Measurements from ENCODE around the gene CAMTA2.
A peak's percentile ranks its signal among the peaks of the same experiment; 100 is the strongest.
"Not testable (repeated sequence)": the region's sequence is repeated elsewhere in the genome, so short reads cannot be mapped to it uniquely, and the experiment has no call there.

Gene CAMTA2

DNA sequence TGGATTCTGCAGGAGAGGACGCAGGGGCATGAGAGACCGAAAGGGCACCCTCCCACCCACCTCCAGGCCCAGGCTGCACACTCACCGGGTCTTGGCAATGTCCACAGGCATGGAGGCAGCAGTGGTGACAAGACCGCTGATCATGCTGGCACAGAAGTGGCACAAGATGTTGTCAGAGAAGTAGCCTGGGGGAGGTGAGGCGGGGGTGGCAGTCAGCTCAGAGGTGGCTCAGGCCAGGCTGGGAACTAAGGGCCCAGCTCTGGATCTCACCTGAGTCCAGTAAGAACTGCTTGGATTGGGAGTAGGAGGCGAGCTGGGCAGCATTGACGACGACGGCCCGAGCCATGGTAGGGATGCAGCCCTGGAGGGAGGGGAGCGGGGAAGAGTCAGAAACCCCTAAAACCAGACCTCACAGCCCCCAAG is 49.4 kb downstream of the CAMTA2 start:
- peak overlapping the region; percentile 94 for H3K4me3 Mint-ChIP-seq

DNA sequence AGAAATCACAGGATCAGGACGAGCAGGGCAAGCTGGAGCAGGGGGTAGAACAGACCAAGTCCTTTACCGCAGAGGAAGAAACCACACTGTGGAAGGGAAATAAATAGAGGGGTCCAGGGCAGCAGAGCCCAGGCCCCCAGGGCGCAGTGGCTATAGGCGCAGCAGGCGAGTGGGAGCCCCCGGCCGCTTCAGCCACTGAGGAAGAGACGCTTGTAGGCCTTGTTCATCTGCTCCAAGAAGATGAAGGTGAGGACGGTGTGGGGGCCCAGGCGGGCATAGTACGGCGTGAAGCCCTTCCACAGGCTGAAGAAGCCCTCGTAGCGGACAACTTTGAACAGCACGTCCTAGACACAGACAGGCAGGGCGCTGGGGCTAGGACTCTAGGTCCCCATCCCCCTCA is 49.9 kb downstream of the CAMTA2 start:
- Mint-ChIP-seq H3K9me3 (no peaks in the 10 kb centered on the region), H3K4me1 (peaks cover 65% of the 10 kb centered on the region), H3K36me3 (ENCODE audit: insufficient read depth) (peaks cover 31% of the 10 kb centered on the region), H3K27ac (ENCODE audit: low read depth) (no peak overlapping the region), H3K4me3 (no peak overlapping the region), H3K27me3 (no peaks in the 10 kb centered on the region)
- ATAC-seq (replicated peaks; ENCODE audit: extremely low read depth, poor library complexity, severe bottlenecking) (no peak), DNase-seq (ENCODE audit: low spot score in 2 of 2) (no peak)

More for the DNA sequence above, 49.4 kb downstream of the CAMTA2 start:
- no peaks in the 10 kb centered on the region for H3K9me3 Mint-ChIP-seq
- H3K27me3 Mint-ChIP-seq: no peaks in the 10 kb centered on the region
- H3K27ac Mint-ChIP-seq (ENCODE audit: low read depth): peak overlapping the region; percentile 50
- H3K4me1 Mint-ChIP-seq: peaks cover 70% of the 10 kb centered on the region
- DNase-seq (ENCODE audit: low spot score in 2 of 2) (no peak), ATAC-seq (replicated peaks; ENCODE audit: extremely low read depth, poor library complexity, severe bottlenecking) (no peak)
- H3K36me3 Mint-ChIP-seq (ENCODE audit: insufficient read depth): peaks cover 32% of the 10 kb centered on the region

DNA sequence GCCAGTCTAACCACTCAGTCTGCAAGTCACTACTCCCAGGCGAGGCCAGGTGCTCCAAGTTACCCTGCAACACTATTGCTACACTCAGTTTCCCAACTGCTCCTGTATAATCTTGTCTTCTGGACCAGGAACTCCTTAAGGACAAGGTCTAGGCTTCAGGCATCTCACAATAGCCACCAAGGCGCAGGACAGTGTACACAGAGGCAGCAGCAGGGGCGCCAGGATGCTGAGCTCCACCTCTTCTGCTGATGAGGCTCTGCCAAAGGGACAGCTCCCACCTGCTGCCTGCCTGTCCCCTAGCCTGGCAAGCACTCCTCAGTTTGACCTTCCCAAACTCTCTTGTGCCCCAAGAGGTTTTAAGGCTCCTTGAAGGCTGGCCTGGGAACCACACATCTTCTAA is 51.0 kb downstream of the CAMTA2 start:
- ATAC-seq (replicated peaks; ENCODE audit: extremely low read depth, poor library complexity, severe bottlenecking): no peak
- Mint-ChIP-seq H3K9me3 (no peaks in the 10 kb centered on the region), H3K27me3 (no peaks in the 10 kb centered on the region), H3K36me3 (ENCODE audit: insufficient read depth) (peaks cover 30% of the 10 kb centered on the region), H3K27ac (ENCODE audit: low read depth) (no peak overlapping the region), H3K4me3 (no peak overlapping the region), H3K4me1 (peaks cover 62% of the 10 kb centered on the region)
- DNase-seq (ENCODE audit: low spot score in 2 of 2): no peak

DNA sequence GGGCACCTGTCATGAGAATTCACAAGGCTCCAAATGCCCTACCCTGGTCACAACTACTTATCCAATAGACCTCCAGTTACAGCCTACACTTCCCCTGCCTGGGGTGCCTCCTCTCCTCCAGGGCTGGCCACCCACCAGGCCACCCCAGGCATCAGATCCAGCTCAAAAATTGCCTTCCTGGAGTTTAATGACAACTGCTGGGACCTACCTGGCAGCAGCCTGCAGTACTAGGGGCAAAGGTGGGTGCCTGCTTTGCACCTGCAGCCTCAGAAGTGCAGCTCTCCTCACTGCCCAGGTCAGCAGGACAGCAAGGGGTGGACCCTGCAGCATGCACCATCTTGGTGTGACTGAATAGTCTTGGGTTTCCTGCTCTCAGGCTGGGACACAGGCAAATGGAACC is 51.8 kb downstream of the CAMTA2 start:
- no peak for ATAC-seq (replicated peaks; ENCODE audit: extremely low read depth, poor library complexity, severe bottlenecking)
- Mint-ChIP-seq H3K27me3 (no peaks in the 10 kb centered on the region), H3K36me3 (ENCODE audit: insufficient read depth) (peaks cover 23% of the 10 kb centered on the region), H3K9me3 (no peaks in the 10 kb centered on the region), H3K4me1 (peaks cover 58% of the 10 kb centered on the region), H3K4me3 (no peak overlapping the region), H3K27ac (ENCODE audit: low read depth) (no peak overlapping the region)
- no peak for DNase-seq (ENCODE audit: low spot score in 2 of 2)

DNA sequence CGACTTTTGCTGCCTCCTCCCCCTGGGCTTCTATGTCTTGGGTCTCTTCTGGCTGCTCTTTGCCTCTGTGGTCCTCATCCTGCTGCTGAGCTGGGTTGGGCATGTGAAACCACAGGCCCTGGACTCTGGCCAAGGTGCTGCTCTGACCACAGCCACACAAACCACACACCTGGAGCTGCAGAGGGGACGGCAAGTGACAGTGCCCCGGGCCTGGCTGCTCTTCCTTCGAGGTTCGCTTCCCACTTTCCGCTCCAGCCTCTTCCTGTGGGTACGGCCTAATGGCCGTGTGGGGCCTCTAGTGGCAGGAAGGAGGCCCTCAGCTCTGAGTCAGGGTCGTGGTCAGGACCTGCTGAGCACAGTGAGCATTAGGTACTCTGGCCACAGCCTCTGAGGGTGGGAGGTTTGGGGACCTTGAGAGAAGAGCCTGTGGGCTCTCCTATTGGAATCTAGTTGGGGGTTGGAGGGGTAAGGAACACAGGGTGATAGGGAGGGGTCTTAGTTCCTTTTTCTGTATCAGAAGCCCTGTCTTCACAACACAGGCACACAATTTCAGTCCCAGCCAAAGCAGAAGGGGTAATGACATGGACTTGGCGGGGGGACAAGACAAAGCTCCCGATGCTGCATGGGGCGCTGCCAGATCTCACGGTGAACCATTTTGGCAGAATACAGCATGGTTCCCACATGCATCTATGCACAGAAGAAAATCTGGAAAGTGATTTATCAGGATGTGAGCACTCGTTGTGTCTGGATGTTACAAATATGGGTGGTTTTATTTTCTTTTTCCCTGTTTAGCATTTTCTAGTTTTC is 53.1 kb downstream of the CAMTA2 start:
- H3K27me3 Mint-ChIP-seq: no peaks in the 10 kb centered on the region
- H3K36me3 Mint-ChIP-seq (ENCODE audit: insufficient read depth): peaks cover 13% of the 10 kb centered on the region
- H3K27ac Mint-ChIP-seq (ENCODE audit: low read depth): peak overlapping the region; percentile 89
- H3K4me3 Mint-ChIP-seq: peak overlapping the region; percentile 51
- no peaks in the 10 kb centered on the region for H3K9me3 Mint-ChIP-seq
- DNase-seq (ENCODE audit: low spot score in 2 of 2) (no peak), ATAC-seq (replicated peaks; ENCODE audit: extremely low read depth, poor library complexity, severe bottlenecking) (no peak)
- peaks cover 57% of the 10 kb centered on the region for H3K4me1 Mint-ChIP-seq

DNA sequence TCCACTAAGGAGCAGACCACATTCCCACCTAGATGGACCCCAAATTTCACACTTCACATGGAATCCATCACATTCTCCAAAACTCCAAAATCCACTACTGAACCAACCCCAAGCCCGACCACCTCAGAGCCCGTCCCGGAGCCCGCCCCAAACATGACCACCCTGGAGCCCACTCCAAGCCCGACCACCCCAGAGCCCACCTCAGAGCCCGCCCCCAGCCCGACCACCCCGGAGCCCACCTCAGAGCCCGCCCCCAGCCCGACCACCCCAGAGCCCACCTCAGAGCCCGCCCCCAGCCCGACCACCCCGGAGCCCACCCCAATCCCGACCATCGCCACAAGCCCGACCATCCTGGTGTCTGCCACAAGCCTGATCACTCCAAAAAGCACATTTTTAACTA is 53.8 kb downstream of the CAMTA2 start:
- peak overlapping the region; percentile 89 for H3K27ac Mint-ChIP-seq (ENCODE audit: low read depth)
- no peak for DNase-seq (ENCODE audit: low spot score in 2 of 2)
- H3K4me3 Mint-ChIP-seq: peak overlapping the region; percentile 51
- no peak for ATAC-seq (replicated peaks; ENCODE audit: extremely low read depth, poor library complexity, severe bottlenecking)
- no peaks in the 10 kb centered on the region for H3K9me3 Mint-ChIP-seq
- H3K4me1 Mint-ChIP-seq: peaks cover 49% of the 10 kb centered on the region
- H3K36me3 Mint-ChIP-seq (ENCODE audit: insufficient read depth): peaks cover 9% of the 10 kb centered on the region
- H3K27me3 Mint-ChIP-seq: no peaks in the 10 kb centered on the region

DNA sequence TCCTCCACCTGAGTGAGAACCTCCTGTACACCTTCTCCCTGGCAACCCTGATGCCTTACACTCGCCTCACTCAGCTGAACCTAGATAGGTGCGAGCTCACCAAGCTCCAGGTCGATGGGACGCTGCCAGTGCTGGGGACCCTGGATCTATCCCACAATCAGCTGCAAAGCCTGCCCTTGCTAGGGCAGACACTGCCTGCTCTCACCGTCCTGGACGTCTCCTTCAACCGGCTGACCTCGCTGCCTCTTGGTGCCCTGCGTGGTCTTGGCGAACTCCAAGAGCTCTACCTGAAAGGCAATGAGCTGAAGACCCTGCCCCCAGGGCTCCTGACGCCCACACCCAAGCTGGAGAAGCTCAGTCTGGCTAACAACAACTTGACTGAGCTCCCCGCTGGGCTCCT is 54.7 kb downstream of the CAMTA2 start:
- Mint-ChIP-seq H3K9me3 (no peaks in the 10 kb centered on the region), H3K36me3 (ENCODE audit: insufficient read depth) (peaks cover 11% of the 10 kb centered on the region), H3K4me1 (peaks cover 44% of the 10 kb centered on the region), H3K4me3 (no peak overlapping the region), H3K27ac (ENCODE audit: low read depth) (no peak overlapping the region), H3K27me3 (no peaks in the 10 kb centered on the region)
- no peak for DNase-seq (ENCODE audit: low spot score in 2 of 2)
- no peak for ATAC-seq (replicated peaks; ENCODE audit: extremely low read depth, poor library complexity, severe bottlenecking)

DNA sequence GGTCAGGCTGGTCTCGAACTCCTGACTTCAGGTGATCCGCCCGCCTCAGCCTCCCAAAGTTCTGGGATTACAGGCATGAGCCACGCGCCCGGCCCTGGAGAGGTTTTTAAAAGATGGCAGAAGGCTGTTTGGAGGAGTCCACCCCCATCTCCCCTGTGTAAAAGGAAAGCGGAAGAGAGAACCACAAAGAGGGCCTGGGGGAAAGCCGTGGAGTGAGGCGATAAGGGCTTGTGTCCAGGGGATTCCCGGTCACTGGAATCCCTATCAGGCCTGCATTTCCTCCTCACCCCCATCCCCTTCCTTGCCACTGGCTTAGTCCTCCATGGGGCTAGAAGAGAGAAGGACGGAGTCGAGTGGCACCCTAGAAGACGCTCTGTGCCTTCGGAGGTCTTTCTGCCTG is 55.5 kb downstream of the CAMTA2 start, which contains the start of gene GP1BA:
Gene GP1BA, plus strand, starts transcription at position 315 of the 400 bp plus-strand sequence. CDS start 328 bp downstream, outside the sequence.
- DNase-seq (ENCODE audit: low spot score in 2 of 2): no peak
- Mint-ChIP-seq H3K4me1 (peaks cover 39% of the 10 kb centered on the region), H3K27ac (ENCODE audit: low read depth) (peak within 1 kb of the TSS; percentile 89), H3K27me3 (no peaks in the 10 kb centered on the region), H3K36me3 (ENCODE audit: insufficient read depth) (peaks cover 11% of the 10 kb centered on the region), H3K9me3 (no peaks in the 10 kb centered on the region), H3K4me3 (no peak within 1 kb of the TSS)
- ATAC-seq (replicated peaks; ENCODE audit: extremely low read depth, poor library complexity, severe bottlenecking): no peak

DNA sequence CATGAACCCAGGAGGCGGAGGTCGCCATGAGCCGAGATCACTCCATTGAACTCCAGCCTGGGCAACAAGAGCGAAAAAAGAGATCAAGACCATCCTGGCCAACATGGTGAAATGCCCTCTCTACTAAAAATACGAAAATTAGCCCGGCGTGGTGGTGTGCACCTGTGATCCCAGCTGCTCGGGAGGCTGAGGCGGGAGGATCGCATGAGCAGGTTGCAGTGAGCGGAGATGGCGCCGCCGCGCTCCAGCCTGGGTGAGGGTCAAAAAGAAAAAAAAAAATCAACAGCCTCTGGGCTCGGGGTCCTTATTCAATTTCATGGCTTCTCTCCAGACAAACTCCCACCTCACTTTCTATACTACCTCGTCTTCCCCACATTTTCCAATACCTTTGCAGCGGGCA is 58.6 kb downstream of the CAMTA2 start:
- Mint-ChIP-seq H3K36me3 (ENCODE audit: insufficient read depth) (peaks cover 3% of the 10 kb centered on the region), H3K27me3 (no peaks in the 10 kb centered on the region), H3K27ac (ENCODE audit: low read depth) (no peak overlapping the region), H3K9me3 (no peaks in the 10 kb centered on the region), H3K4me1 (peaks cover 20% of the 10 kb centered on the region), H3K4me3 (no peak overlapping the region)
- DNase-seq (ENCODE audit: low spot score in 2 of 2) (no peak), ATAC-seq (replicated peaks; ENCODE audit: extremely low read depth, poor library complexity, severe bottlenecking) (no peak)

DNA sequence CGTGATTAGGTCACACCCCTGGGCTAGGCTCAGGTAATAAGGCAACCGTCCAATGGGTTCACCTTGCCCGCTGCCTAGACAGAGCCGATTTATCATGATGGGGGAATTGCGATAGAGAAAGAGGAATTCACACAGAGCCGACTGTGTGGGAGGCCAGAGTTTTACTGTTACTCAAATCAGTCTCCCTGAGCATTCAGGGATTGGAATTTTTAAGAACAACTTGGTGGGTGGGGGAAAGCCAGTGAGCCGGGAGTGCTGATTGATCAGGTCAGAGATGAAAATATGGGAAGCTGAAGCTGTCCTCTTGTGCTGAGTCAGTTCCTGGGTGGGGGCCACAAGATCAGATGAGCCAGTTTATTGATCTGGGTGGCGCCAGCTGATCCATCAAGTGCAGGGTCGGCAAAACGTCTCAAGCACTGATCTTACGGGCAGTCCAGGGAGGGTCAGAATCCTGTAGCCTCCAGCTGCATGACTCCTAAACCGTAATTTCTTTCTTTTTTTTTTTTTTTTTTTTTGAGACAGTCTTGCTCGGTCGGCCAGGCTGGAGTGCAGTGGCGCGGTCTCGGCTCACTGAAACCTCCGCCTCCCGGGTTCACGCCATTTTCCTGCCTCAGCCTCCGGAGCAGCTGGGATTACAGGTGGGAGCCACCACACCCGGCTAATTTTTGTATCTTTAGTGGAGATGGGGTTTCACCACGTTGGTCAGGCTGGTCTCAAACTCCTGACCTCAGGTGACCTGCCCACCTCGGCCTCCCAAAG is 60.7 kb downstream of the CAMTA2 start:
- not testable (repeated sequence) for ATAC-seq (replicated peaks; ENCODE audit: extremely low read depth, poor library complexity, severe bottlenecking); DNase-seq (ENCODE audit: low spot score in 2 of 2); H3K9me3 Mint-ChIP-seq; H3K4me1 Mint-ChIP-seq; H3K4me3 Mint-ChIP-seq; H3K27me3 Mint-ChIP-seq; H3K36me3 Mint-ChIP-seq (ENCODE audit: insufficient read depth); H3K27ac Mint-ChIP-seq (ENCODE audit: low read depth)

DNA sequence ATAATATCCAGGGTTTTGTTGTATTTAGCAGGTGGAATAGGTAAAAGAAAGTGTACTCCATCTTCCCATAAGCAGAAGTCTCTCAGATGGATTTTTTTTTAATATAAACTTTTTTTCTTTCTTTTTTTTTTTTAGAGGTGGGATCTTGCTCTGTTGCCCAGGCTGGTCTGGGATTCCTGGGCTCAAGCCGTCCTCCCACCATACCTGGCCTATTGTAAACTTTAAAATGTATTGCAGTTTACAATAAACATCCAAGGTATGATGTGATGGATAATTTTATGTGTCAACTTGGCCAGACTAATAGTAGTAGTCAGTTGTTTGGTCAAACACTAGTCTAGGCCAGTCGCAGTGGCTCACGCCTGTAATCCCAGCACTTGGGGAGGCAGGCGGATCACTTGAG is 66.2 kb downstream of the CAMTA2 start:
- Mint-ChIP-seq H3K27ac (ENCODE audit: low read depth) (no peak overlapping the region), H3K27me3 (no peaks in the 10 kb centered on the region)

DNA sequence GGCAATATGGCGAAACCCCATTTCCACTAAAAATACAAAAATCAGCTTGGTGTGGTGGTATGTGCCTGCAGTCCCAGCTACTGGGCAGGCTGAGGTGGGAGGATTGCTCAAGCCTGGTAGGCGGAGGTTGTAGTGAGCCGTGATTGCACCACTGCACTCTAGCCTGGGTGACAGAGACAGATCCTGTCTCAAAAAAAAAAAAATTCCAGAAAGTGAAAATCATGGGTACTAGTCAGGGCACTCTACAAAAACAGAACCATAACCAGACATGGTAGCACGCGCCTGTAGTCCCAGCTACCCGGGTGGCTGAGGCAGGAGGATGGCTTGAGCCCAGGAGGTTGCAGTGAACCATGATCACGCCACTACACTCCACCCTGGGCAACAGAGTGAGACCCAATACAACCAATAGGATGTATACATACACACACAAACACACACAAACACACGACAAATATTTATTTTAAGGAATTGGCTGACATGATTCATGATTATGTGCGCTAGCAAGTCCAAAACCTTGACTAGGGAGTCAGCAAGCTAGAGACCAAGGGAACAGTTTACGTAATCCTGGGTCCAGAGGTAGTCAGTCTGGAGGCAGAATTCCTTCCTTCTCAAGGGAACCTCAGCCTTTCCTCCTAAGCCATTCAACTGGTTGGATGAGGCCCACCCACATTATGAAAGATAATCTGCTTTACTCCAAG is 67.0 kb downstream of the CAMTA2 start:
- Mint-ChIP-seq H3K36me3 (ENCODE audit: insufficient read depth) (no peaks in the 10 kb centered on the region), H3K27ac (ENCODE audit: low read depth) (no peak overlapping the region), H3K27me3 (no peaks in the 10 kb centered on the region), H3K9me3 (no peaks in the 10 kb centered on the region), H3K4me1 (no peaks in the 10 kb centered on the region), H3K4me3 (no peak overlapping the region)
- ATAC-seq (replicated peaks; ENCODE audit: extremely low read depth, poor library complexity, severe bottlenecking) (no peak), DNase-seq (ENCODE audit: low spot score in 2 of 2) (no peak)

More for the DNA sequence above, 66.2 kb downstream of the CAMTA2 start:
- H3K4me1 Mint-ChIP-seq: no peaks in the 10 kb centered on the region
- ATAC-seq (replicated peaks; ENCODE audit: extremely low read depth, poor library complexity, severe bottlenecking): no peak
- no peak overlapping the region for H3K4me3 Mint-ChIP-seq
- no peak for DNase-seq (ENCODE audit: low spot score in 2 of 2)
- H3K9me3 Mint-ChIP-seq: no peaks in the 10 kb centered on the region
- no peaks in the 10 kb centered on the region for H3K36me3 Mint-ChIP-seq (ENCODE audit: insufficient read depth)

Measured in central memory CD8-positive, alpha-beta T cell (primary cell).